Measurements from ENCODE around the gene POLK. TPM values are rescaled to one million over a fixed set of nuclear protein-coding genes. Genes with fewer than 3 reads are reported as not detected.

Gene POLK
- total RNA-seq, 3 donors from 2014 or later = 44.0 to 58.4 (median 44.9) TPM

GRCh38 chr5:75534734-75535133, 23.0 kb downstream of the POLK start:
- H3K36me3 ChIP-seq = no peaks in the 10 kb centered on the region
- no peak for DNase-seq (ENCODE audit: low spot score in 2 of 2)
- H3K4me1 ChIP-seq = no peaks in the 10 kb centered on the region
- H3K27me3 ChIP-seq = no peaks in the 10 kb centered on the region
- intact Hi-C loops (cut with DNase I; ENCODE audit: low total_unique reads) = loop anchor here (2.0 kb wide), 1 partner anchor 198 kb away; the partner anchor contains the start of gene HMGCR
- peaks cover 10 to 14% of the 10 kb centered on the region in 2 donors for H3K9me3 ChIP-seq
- H3K27ac ChIP-seq = no peak overlapping the region
- TF ChIP-seq POLR2AphosphoS5 (IDR thresholded peaks at IDR 0.05) (no peak), POLR2A (IDR thresholded peaks at IDR 0.05) (no peak), CTCF (IDR thresholded peaks at IDR 0.05) (no peak)
- no peak overlapping the region for H3K4me3 ChIP-seq

- H3K4me3 ChIP-seq = no peak overlapping the region
- H3K36me3 ChIP-seq = no peaks in the 10 kb centered on the region
- no peak for DNase-seq (ENCODE audit: low spot score in 2 of 2)
- H3K9me3 ChIP-seq = peaks cover 10 to 14% of the 10 kb centered on the region in 2 donors
- no peak overlapping the region for H3K27ac ChIP-seq
- H3K4me1 ChIP-seq = no peaks in the 10 kb centered on the region
- intact Hi-C loops (cut with DNase I; ENCODE audit: low total_unique reads) = no loop called here
- no peaks in the 10 kb centered on the region for H3K27me3 ChIP-seq
- TF ChIP-seq POLR2AphosphoS5 (IDR thresholded peaks at IDR 0.05) (no peak), POLR2A (IDR thresholded peaks at IDR 0.05) (no peak), CTCF (IDR thresholded peaks at IDR 0.05) (no peak)
These were observed 24.5 kb downstream of the POLK start for GRCh38 chr5:75536147-75536546.

- Histone ChIP-seq H3K4me1 (no peaks in the 10 kb centered on the region), H3K27ac (no peak overlapping the region), H3K27me3 (no peaks in the 10 kb centered on the region), H3K9me3 (peaks cover 10 to 14% of the 10 kb centered on the region in 2 donors), H3K4me3 (no peak overlapping the region), H3K36me3 (no peaks in the 10 kb centered on the region)
- no peak for TF ChIP-seq CTCF (IDR thresholded peaks at IDR 0.05)
- TF ChIP-seq POLR2A (IDR thresholded peaks at IDR 0.05) = no peak
- no peak for TF ChIP-seq POLR2AphosphoS5 (IDR thresholded peaks at IDR 0.05)
- intact Hi-C loops (cut with DNase I; ENCODE audit: low total_unique reads) = no loop called here
- no peak for DNase-seq (ENCODE audit: low spot score in 2 of 2)
These were observed 25.1 kb downstream of the POLK start for GRCh38 chr5:75536694-75537360.

- no peak overlapping the region for H3K4me3 ChIP-seq
- no peaks in the 10 kb centered on the region for H3K36me3 ChIP-seq
- no peak for TF ChIP-seq CTCF (IDR thresholded peaks at IDR 0.05)
- TF ChIP-seq POLR2AphosphoS5 (IDR thresholded peaks at IDR 0.05) = no peak
- TF ChIP-seq POLR2A (IDR thresholded peaks at IDR 0.05) = no peak
- DNase-seq (ENCODE audit: low spot score in 2 of 2) = no peak
- H3K27ac ChIP-seq = no peak overlapping the region
- H3K4me1 ChIP-seq = no peaks in the 10 kb centered on the region
- H3K9me3 ChIP-seq = peaks cover 10 to 14% of the 10 kb centered on the region in 2 donors
- intact Hi-C loops (cut with DNase I; ENCODE audit: low total_unique reads) = no loop called here
- no peaks in the 10 kb centered on the region for H3K27me3 ChIP-seq
These were observed 26.5 kb downstream of the POLK start for GRCh38 chr5:75538211-75538610.

GRCh38 chr5:75545131-75545530, 33.4 kb downstream of the POLK start:
- H3K27ac ChIP-seq = no peak overlapping the region
- no peak for TF ChIP-seq POLR2A (IDR thresholded peaks at IDR 0.05)
- no peak for TF ChIP-seq CTCF (IDR thresholded peaks at IDR 0.05)
- no peak for TF ChIP-seq POLR2AphosphoS5 (IDR thresholded peaks at IDR 0.05)
- H3K4me1 ChIP-seq = no peaks in the 10 kb centered on the region
- intact Hi-C loops (cut with DNase I; ENCODE audit: low total_unique reads) = no loop called here
- no peaks in the 10 kb centered on the region for H3K27me3 ChIP-seq
- no peaks in the 10 kb centered on the region for H3K9me3 ChIP-seq
- no peaks in the 10 kb centered on the region for H3K36me3 ChIP-seq
- DNase-seq (ENCODE audit: low spot score in 2 of 2) = no peak
- H3K4me3 ChIP-seq = no peak overlapping the region

Measured in breast epithelium (tissue), 4 donors.